CD4-positive, alpha-beta T cell treated with Interleukin-17A for 1 hour (primary cell): Measurements from ENCODE around the gene NOVA1.

Source experiments
- DNase-seq: peaks from one replicate; pipeline ENCODE4 v3.0.0-alpha.2; 2020

Gene NOVA1

DNA sequence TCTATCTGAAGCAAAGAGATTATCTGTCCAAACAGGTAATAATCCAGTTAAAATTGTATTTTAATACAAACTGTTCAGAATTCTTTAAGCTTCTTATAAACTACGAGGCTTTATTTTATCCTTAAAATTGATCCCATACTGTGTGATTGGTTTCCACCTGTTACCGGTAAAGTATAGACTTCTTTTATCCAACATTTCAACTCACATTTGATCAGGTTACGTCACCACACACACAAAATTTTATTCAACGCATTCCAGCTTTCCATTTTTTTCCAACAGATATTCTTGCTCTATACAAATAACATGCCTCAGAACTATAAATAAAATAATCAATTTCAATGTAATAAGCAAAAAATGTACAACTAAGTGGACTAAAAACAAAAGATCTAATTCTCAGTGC is 4.5 kb downstream of the NOVA1 start:
- DNase-seq = no peak

DNA sequence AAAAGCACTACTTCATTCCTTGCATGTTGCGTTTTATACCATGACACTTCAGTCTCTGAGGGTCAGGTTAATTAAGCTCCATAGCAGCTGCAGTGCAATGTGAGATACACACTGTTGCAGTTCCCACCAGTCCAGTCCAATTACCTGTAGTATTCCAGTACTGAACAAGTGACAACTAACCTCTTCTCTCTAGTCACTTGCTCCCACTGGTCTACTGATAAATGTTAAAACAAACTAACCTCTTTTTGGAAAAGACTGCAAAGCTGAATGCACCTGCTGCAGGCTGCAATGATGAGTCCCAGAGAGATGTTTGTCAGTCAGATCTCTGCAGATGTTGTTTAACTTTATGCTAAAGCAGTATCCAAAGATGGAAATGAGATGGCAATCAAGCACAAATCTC is 7.9 kb downstream of the NOVA1 start:
- no peak for DNase-seq

DNA sequence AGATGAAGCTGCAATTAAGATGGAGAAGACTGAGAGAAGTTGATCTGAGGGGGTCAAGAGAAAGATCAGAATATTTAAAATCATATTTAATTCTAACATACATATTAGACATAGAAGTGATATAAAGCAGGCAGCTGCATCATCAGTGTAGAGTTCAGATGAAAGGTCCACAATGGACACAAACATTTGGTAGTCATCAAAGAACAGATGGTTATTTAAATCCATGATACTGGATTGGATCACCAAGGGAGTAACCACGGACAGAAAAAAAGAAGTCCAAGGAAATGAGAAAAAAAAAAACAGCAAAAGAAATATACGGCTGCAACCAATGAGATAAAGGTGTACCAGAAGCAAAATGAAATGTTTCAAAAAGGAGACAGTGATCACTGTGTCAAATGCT is 20.1 kb downstream of the NOVA1 start:
- DNase-seq = no peak

DNA sequence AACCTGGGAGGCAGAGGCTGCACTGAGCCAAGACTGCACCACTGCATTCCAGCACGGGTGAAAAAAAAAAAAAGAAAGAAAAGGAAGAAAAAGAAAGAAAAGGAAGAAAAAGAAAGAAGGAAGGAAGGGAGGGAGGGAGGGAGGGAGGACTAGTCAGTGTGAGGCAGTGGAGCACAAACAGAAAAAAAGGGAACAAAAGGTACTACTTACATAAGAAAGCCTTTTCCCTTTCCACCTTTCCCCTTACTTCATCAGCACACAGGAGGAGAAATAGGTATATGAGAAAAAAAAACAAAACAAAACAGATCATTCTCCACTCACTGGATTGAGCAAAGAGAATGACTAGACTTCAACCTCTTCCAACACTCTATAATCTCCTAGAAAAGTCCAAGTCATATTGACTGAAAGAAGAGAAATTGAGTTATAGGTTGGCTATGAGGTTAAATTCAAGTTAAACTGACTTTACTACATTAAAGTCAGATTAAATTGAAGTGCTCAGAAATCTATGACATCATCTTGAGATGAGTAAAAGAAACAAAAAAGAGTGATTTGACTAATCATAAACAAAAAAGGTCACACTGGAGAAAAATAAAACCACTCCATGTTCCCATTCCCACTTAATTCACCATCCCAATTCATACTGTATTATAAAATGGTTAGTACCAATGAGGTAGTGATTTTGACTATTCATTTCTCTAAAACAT is 43.6 kb downstream of the NOVA1 start:
- no peak for DNase-seq

DNA sequence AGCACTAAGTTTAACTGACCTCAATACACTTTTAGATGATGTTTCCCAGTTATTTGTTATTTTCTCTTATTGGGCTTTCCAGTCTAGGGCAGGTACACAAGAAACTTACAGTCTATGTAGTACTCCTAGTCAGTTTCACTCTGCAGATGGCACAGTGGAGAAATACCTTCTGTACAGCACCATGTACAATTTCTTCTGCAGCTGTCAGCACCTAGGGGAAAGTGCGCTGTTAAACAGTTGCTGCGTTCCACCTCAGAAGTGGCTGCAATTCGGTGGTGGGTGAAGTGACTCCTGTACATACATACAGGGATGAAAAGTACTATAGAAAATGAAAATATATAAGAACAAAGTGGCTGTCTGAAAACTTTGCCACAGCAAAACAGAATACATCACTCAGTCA is 48.3 kb downstream of the NOVA1 start:
- no peak for DNase-seq

DNA sequence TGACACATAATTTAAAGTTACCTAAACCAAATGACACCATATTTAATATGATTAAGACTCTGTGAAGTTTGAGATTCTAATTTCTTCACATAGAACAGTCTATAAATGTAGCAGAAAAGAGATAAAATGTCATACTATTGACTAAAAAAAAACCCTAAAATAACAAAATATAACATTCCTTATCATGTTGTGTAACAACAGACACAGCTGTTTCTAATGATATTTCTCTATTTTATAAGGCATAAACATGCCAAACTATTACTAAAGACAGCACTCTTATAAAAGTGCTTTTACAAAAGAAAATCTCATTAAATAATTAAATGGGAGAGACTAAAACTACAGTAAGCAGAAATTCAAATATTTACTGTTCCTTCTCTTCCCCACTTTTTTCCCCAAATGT is 49.4 kb downstream of the NOVA1 start:
- DNase-seq = no peak

DNA sequence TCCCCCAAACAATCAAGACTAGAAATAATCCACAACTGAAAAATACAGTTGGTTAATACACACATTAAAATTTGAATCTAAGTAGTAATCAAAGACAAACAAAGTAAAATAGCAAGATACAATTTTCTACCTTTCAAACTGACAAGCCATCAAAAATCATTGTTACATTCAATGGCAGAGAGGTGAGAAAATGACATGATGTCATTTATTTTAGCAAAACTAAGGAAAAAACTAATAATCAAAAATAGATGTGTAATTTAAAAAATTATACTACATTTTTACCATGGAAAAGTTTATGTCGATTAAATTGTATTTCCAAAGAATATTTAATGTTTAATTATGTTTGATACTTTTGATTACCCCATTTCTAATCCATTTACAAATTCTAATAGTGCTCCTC is 59.7 kb downstream of the NOVA1 start:
- DNase-seq = no peak

DNA sequence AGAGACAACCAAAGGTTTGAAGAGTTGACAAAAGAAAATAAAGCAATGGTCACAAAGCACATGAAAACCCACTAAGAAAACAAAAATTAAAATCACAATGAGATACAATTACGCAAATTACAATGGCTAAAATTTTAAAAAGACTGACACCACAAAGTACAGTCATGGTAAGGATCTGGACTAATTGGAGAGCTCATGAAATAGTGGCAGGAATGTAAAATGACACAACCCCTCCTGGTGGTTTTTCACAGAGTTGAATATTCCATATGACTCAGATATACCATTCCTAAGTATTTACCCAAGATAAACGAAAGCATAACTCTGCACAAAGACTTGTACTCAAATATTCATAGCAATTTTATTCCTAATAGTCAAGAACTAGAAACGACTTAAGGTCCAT is 65.9 kb downstream of the NOVA1 start:
- no peak for DNase-seq

DNA sequence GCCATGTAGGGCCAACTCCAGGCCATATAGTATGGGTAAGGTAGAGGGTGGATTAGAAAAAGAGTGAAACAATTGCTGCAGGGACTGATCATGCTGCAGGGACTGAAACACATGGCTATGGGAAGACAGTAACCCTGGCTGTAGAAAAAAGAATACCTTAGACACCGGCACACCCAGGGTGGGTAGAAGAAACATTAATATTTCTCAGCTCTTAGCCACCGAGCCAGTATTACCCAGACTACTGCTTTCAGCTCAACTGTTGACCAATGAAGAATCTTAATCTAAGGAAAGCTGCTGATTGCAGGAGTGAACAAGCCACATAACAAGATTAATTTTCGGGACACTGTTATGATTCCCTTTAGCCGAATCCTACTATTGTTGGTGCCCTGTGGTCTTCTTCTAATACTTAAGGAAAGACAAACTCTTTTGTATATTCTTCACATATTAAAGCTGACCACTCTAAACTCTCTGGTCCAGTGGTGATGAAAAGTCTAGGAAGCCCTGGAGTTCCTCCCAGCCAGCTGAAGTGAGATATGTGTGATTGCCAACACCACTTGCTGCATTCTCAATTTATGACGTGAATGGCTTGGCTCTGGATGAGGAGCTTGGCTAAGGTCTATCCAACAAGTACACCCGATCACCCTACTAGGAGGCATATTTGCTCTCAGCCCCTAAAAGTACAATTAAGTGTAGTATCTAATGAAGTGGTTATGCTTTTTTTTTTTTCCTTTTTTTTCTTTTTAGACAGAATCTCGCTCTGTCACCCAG is 69.2 kb downstream of the NOVA1 start:
- no peak for DNase-seq

DNA sequence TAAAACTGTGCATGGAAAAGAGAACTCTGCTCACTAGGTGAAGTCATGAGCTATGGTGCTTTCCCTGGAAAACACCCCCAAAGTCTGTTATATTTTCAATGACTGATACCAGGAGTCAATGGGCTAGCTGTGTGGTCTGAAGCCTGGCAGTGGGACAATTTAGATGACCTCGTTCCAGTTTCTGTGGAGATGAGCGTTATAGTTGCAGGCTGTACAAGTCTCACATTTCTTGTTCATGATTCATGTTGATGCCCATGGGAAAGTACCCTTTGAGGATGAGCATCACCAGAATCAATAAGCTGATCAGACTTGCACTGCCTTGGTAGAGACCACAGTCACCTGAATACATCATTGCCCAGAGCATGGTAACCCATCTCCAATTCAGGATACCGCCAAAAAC is 70.7 kb downstream of the NOVA1 start:
- no peak for DNase-seq

DNA sequence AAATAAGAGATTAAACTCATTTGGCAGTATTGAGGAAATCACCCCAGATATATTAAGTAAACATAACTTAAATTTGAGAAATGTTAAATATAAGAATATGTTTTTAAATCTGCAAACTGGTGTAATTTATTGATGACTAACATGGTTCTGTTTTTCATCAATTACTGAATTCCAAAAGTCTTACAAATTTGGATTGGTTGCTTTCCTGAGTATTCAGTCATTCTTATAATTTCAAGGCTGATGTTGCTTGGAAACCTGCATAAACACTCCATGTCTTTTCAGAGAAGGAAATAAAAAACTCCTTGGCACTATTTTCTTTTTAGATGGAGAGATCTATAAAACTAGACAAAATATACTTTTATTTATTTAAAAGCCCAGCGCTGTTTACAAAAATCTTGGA is 71.7 kb downstream of the NOVA1 start:
- DNase-seq = no peak

DNA sequence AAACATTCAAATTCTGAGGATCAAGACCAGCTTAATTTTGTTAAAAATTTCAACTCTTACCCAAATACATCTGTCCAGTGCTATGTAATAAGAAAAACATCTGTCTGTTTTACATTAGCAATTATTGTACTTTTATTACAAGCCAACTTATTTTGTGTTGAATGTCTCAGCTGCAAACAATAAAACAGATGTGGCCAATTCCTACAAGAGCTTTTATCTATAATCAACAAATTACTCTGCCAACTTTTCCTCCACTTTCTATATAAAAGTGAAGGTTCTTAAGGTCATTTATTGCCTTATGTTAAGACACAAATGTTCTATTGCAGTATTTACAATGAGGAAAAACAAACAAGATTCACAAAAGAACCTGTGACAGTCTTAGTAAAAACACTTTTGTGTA is 72.7 kb downstream of the NOVA1 start:
- no peak for DNase-seq

DNA sequence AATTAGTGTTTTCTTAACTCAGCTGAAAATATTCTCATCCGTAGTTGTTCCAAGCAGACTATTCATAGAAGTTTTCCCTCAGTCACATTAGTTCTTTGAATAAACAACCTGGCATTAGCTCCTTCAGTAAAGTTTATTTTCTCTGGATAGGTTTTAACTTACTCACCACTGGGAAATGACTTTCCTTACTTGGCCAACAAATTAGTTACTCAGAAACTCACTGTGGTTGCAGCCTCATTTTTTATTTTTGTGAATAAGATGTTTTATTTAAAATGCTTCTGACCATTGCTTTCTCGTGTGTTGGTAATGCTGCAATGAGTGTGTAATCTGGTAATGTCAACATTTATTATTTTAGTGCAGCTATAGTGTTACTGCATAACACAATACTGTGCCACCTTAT is 74.9 kb downstream of the NOVA1 start:
- no peak for DNase-seq

DNA sequence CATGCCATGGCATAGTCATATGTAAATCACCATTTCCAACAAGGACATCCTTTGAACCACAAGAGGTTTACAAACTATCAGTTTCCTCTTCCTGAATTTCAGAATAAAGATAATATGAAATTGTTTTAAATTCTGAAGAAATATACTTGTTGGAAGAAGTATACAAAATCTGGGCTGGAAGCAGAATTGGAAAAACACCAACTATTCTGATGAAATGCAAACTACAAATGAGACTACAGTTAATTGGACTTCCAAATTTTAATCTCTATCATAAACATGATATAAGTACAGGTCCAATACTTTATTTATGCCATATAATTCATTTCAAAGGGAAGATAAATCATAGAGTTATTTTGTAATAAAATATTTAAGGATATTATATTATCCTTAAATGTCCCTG is 80.1 kb downstream of the NOVA1 start:
- no peak for DNase-seq

DNA sequence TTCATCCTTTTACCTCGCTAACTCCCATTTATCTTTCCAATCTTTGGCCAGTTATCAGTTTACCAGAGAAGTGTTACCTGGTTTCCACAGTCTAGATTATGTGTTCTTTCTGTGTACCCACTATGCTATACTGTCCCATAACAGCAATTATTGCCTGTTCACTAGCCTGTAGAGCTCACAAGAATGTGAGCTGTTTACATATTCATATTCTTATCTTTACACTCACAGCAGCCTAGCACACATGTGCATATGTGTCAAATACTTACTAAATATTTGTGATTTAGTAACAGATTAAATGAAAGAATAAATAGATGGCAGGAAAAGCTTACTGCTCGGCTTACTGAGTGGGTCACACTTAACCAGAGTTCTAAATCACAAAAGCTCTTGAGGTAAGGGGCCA is 97.8 kb downstream of the NOVA1 start:
- DNase-seq = no peak

DNA sequence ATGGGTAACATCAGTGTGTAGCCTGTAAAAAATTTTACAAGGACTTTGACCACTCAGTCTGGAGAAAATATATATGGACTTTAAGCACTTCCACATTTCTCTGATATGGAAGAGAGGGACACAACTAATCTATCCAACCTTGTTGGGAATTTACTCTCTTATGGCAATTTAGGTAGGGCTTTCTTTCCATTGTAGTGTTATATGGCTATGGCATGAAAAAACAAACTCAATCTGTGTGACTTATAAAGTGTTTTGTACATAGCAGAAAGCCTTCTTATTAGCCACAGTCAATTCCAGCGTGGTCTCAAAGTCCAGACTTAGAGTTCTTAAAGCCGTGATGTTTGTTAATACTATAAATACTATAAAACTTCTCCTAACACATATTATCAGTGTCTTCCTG is 98.3 kb downstream of the NOVA1 start:
- DNase-seq = no peak

DNA sequence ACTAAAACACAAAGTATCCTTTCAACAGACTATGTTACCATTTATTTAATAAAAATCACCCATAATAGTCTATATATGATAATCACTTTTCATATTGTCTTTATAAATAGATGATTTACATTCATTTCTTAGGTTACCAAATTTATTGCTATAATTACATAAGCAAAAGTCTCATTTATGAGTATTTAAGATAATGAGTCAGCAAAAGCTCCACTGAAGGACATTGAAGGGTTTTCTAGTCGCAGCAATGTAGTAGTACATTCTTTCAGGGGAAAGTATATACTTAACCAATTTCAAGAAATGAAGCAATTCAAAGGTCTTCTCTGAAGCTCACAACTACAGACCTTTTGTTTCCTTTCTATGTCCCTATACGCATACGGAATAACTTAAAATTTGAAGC is 110.9 kb downstream of the NOVA1 start:
- no peak for DNase-seq

DNA sequence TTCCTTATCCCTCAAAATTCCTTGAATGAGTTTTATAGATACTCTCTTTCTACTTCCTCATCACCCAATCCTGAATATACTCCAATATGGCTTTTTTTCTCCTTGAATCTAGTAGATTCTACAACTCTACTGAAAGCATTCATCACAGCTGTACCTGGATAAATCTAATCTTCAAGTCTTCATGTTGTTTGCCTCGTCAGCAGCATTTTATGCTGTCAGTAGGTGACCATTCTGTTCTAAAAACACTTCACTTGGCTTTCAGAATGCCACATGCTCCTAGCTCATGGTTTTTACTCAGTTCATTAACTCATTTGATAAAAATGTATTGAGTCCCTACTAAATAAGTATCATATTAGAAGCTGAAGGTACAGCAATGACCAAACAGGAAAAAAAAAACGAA is 113.3 kb downstream of the NOVA1 start:
- DNase-seq = no peak

DNA sequence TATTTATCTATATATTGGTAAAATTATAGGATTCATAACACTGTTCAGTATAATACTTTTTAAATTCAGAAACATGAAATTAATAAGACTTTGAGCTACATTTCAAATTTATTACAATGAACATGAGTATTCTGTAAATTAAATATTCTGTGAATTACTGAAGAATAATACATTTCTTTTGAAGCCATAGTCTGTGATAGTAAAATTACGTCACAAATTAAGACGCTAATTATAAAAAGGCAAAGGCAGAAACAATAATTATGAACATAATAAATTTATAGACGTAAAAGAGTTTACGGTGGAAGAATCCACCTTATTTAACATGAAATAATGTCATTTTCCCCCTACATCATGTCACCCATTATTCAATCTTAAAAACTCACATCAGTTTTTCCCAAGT is 118.9 kb downstream of the NOVA1 start:
- DNase-seq = no peak

DNA sequence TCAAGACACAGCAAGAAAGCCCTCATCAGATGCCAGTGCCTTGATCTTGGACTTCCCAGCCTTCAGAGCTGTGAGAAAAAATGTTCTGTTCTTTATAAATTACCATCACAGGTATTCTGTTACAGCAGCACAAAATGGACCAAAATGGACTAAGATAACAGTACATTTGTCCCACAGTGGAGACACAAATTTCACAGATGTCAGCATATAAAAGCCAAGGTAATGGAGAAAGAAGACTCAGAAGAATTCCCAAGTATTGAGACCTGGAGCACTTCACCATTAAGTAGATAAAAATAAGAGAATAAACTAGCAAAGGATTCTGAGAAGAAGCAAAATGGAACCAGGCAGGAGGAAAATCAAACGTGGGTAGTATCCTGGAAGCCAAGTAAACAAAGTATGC is 131.0 kb downstream of the NOVA1 start:
- no peak for DNase-seq

DNA sequence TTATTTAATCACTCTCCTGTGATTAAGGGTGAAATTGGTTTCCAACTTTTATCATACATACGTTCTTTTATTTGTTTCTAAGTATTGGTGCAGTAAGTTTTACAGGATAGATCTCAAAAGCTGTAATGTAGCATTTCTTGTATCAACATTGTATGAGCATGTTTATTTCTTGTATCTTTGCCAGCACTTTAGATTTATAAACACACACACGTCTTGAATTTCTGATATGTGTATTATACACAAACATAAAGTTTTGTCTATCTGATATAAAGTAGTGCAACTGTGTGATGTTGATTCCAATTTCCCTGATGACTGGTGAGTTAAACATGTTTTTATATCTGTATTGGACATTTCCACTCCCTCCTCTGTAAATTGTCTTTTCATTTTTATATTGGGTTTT is 134.7 kb downstream of the NOVA1 start:
- DNase-seq = no peak

DNA sequence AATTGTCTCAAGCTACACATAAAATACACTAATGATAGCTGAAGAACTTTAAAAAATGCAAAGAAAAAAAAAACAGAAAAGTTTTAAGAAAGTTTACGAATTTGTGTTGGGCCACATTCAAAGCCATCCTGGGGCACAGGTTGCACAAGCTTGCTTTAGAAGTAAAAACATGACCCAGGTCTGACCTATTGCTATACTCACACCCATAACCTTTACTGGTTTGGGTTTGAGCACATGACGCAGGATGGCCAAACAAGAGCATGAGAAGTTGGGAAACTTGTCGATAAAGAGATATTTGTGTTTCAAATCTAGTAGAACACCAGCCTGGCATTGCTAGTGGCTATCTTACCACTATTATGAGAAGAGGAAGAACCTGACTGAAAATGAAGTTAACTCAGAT is 143.7 kb downstream of the NOVA1 start:
- no peak for DNase-seq

DNA sequence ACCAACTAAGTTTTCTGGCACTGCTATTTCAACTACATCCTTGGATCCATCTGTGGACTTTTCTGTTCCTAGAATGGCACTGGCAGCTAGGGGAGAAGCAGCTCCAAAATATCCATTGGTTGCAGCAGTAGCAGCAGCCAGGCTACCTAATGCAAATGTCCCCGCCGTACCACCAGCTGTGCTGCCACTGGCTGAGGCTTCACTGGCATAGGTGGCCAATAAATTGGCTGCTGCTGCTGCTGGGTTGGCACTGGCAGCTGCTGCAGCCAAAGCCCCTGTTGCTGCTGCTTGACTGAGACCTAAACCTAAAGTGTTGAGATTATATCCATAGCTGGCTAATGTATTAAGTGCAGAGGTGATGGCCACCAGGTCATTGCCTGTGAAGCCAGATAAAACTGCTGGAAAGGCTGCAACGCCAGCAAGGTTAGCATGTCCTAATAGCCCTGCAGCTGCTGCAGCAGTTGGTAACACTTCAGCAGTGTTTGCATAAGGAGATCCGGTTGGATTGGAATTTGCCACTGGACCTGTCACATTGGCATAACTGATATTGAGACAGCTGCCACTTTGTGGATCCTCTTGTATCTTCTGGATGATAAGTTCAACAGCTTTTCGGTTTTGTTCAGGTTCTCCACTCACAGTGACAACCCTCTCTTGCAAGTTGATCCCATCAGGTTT is 149.5 kb downstream of the NOVA1 start:
- no peak for DNase-seq

DNA sequence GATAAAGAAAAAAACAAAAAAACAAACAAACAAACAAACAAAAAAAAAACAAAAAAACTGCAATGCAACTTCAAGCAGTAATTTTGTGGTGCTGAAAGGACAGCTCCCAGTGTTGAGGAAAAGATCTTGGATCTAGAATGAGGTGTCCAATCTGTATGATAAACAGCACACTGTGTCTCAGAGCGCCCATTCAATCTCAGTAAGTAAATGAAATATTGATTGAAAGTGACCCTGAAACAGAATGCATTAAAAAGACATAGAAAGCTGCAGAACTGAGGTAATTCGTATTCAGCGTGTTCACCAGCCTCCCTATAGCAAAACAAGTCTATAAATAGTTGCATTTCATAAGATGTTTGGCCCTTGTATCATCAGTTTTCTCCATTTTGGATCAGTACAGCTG is 153.0 kb downstream of the NOVA1 start:
- no peak for DNase-seq
